Smooth muscle cell (in vitro differentiated cells): Measurements from ENCODE around the gene KAZN. TPM values are rescaled to one million over a fixed set of nuclear protein-coding genes. Genes with fewer than 3 reads are reported as not detected.

Experiments
- DNase-seq: peaks from one replicate; lab custom pipeline; 2025; ENCODE audit not compliant: unreplicated experiment; lab: John Stamatoyannopoulos, UW
- H2AFZ ChIP-seq: fragments of 200-600 bp; sonication (generic); 2 replicates; pipeline ENCODE4 v1.6.0; 2016; ENCODE audit warnings: antibody characterized with exemption, low read depth, mild to moderate bottlenecking
- H3F3A ChIP-seq: fragments of 200-600 bp; sonication (generic); 2 replicates; pipeline ENCODE4 v1.6.0; 2017; ENCODE audit warnings: antibody characterized with exemption, low read depth
- H3K27ac ChIP-seq: fragments of 200-600 bp; sonication (generic); 2 replicates; pipeline ENCODE4 v1.5.1; 2016; ENCODE audit warnings: low read depth, mild to moderate bottlenecking
- H3K27me3 ChIP-seq: fragments of 200-600 bp; sonication (generic); 2 replicates; pipeline ENCODE4 v1.6.1; 2016; ENCODE audit warnings: low read depth, mild to moderate bottlenecking
- H3K36me3 ChIP-seq: fragments of 200-600 bp; sonication (generic); 2 replicates; pipeline ENCODE4 v1.5.1; 2016; ENCODE audit warnings: low read depth
- H3K4me1 ChIP-seq: fragments of 200-600 bp; sonication (generic); 2 replicates; pipeline ENCODE4 v1.5.1; 2016; ENCODE audit warnings: low read depth
- H3K4me2 ChIP-seq: fragments of 200-600 bp; sonication (generic); 2 replicates; pipeline ENCODE4 v1.6.0; 2016; ENCODE audit warnings: mild to moderate bottlenecking
- H3K4me3 ChIP-seq: fragments of 200-600 bp; sonication (generic); 2 replicates; pipeline ENCODE4 v1.5.1; 2016; ENCODE audit warnings: mild to moderate bottlenecking
- H3K79me2 ChIP-seq: fragments of 200-600 bp; sonication (generic); 2 replicates; pipeline ENCODE4 v1.6.0; 2016; ENCODE audit warnings: low read depth, mild to moderate bottlenecking
- H3K9ac ChIP-seq: fragments of 200-600 bp; sonication (generic); 2 replicates; pipeline ENCODE4 v1.6.0; 2016; ENCODE audit warnings: low read depth
- H3K9me3 ChIP-seq: fragments of 200-600 bp; sonication (generic); replicated peaks from 2 replicates; pipeline ENCODE4 v1.5.1; 2016; ENCODE audit warnings: low read depth
- H4K20me1 ChIP-seq: fragments of 200-600 bp; sonication (generic); 2 replicates; pipeline ENCODE4 v1.6.0; 2016; ENCODE audit warnings: low read depth
- CTCF ChIP-seq: fragments of 200-600 bp; sonication (generic); IDR thresholded peaks from 2 replicates; pipeline ENCODE4 v1.5.1; 2017; ENCODE audit warnings: borderline replicate concordance, mild to moderate bottlenecking, antibody characterized with exemption; ENCODE audit not compliant: insufficient read depth, poor library complexity, severe bottlenecking
- WGBS: methylation state at CpG from one replicate; pipeline ENCODE4 v1.1.7; 2016; ENCODE audit warnings: low lambda C conversion rate; 5-methylcytosine and 5-hydroxymethylcytosine counted together
- polyA plus RNA-seq: library from polyadenylated mRNA; unstranded; fragments of >200 nt; fragmentation: Nextera tagmentation; extraction: Ambion mirVana; gene quantifications from 2 replicates; pipeline ENCODE4 v1.2.1, GENCODE V29; 2016
- total RNA-seq: library from RNA; depleted of rRNA; stranded (reverse); fragments of >200 nt; gene quantifications from 2 replicates; pipeline ENCODE4 v1.2.3, GENCODE V29; 2014

KAZN gene
- total and polyA plus RNA-seq, 2 experiments from 2014 or later, result 6.3 to 8.2 TPM

GRCh38 chr1:14716474-14716873 lies 118.0 kb downstream of the KAZN start:
- 88% methylated on average over 5 of the region's 5 CpGs for WGBS
- TF ChIP-seq CTCF, result no peak

GRCh38 chr1:14718476-14718875 lies 120.0 kb downstream of the KAZN start:
- no peak for DNase-seq
- Histone ChIP-seq H3K4me3 (no peak overlapping the region), H3K9me3 (no peaks in the 10 kb centered on the region), H3K79me2 (no peaks in the 10 kb centered on the region), H3K9ac (no peak overlapping the region), H3K4me2 (no peak overlapping the region), H2AFZ (no peak overlapping the region), H3K27me3 (no peaks in the 10 kb centered on the region), H3K27ac (no peak overlapping the region), H3F3A (no peaks in the 10 kb centered on the region), H3K4me1 (peaks cover 1% of the 10 kb centered on the region), H3K36me3 (no peaks in the 10 kb centered on the region), H4K20me1 (no peaks in the 10 kb centered on the region)
- WGBS, result 96% methylated on average over 7 of the region's 7 CpGs
- no peak for TF ChIP-seq CTCF

More at GRCh38 chr1:14716474-14716873, 118.0 kb downstream of the KAZN start:
- Histone ChIP-seq H3K4me2 (no peak overlapping the region), H3K9me3 (no peaks in the 10 kb centered on the region), H2AFZ (no peak overlapping the region), H3K36me3 (no peaks in the 10 kb centered on the region), H3K27ac (no peak overlapping the region), H3K27me3 (no peaks in the 10 kb centered on the region), H3K9ac (no peak overlapping the region), H3K4me3 (no peak overlapping the region), H3F3A (no peaks in the 10 kb centered on the region), H4K20me1 (no peaks in the 10 kb centered on the region), H3K4me1 (no peaks in the 10 kb centered on the region), H3K79me2 (no peaks in the 10 kb centered on the region)
- no peak for DNase-seq

GRCh38 chr1:14723401-14723800 lies 124.9 kb downstream of the KAZN start:
- no peaks in the 10 kb centered on the region for H3K36me3 ChIP-seq
- H3K9me3 ChIP-seq, result no peaks in the 10 kb centered on the region
- H3K79me2 ChIP-seq, result no peaks in the 10 kb centered on the region
- no peak overlapping the region for H3K4me3 ChIP-seq
- H3F3A ChIP-seq, result no peaks in the 10 kb centered on the region
- H3K9ac ChIP-seq, result no peak overlapping the region
- WGBS, result 78% methylated on average over 11 of the region's 11 CpGs
- TF ChIP-seq CTCF, result no peak
- H3K27me3 ChIP-seq, result peaks cover 6% of the 10 kb centered on the region
- H2AFZ ChIP-seq, result no peak overlapping the region
- DNase-seq, result no peak
- H3K27ac ChIP-seq, result no peak overlapping the region
- peaks cover 12% of the 10 kb centered on the region for H3K4me1 ChIP-seq
- no peaks in the 10 kb centered on the region for H4K20me1 ChIP-seq
- no peak overlapping the region for H3K4me2 ChIP-seq

GRCh38 chr1:14724246-14724645 lies 125.8 kb downstream of the KAZN start:
- H3K9me3 ChIP-seq, result no peaks in the 10 kb centered on the region
- TF ChIP-seq CTCF, result no peak
- 36% methylated on average over 5 of the region's 5 CpGs for WGBS

More at GRCh38 chr1:14724246-14724645, 125.8 kb downstream of the KAZN start:
- Histone ChIP-seq H3K27ac (no peak overlapping the region), H2AFZ (no peak overlapping the region), H3K4me1 (peaks cover 12% of the 10 kb centered on the region), H3F3A (no peaks in the 10 kb centered on the region), H4K20me1 (no peaks in the 10 kb centered on the region), H3K4me3 (no peak overlapping the region), H3K9ac (no peak overlapping the region), H3K79me2 (no peaks in the 10 kb centered on the region), H3K4me2 (no peak overlapping the region), H3K36me3 (no peaks in the 10 kb centered on the region), H3K27me3 (peaks cover 6% of the 10 kb centered on the region)
- DNase-seq, result no peak
